Fibroblast of lung (primary cell): ENCODE data around the gene TP73. TPM values are rescaled to one million over a fixed set of nuclear protein-coding genes. Genes with fewer than 3 reads are reported as not detected.

Experiments
- DNase-seq, 2 donors: peaks; one replicate each; pipeline versions ENCODE4 v3.0.0 to v3.0.0-alpha.2; 2010; ENCODE audit warnings: low read depth in 2 of 2
- H2AFZ ChIP-seq: 2 replicates; pipeline ENCODE4 v1.5.1; 2012; ENCODE audit warnings: low read length, control low read depth, inconsistent platforms
- H3K27ac ChIP-seq: 2 replicates; pipeline ENCODE4 v1.5.1; 2011; ENCODE audit warnings: low read length, control low read depth; ENCODE audit not compliant: insufficient read depth
- H3K27me3 ChIP-seq: 2 replicates; pipeline ENCODE4 v1.5.1; 2011; ENCODE audit warnings: mild to moderate bottlenecking, low read length; ENCODE audit not compliant: control insufficient read depth, insufficient read depth
- H3K36me3 ChIP-seq: 2 replicates; pipeline ENCODE4 v1.5.1; 2011; ENCODE audit warnings: low read length; ENCODE audit not compliant: control insufficient read depth, insufficient read depth
- H3K4me1 ChIP-seq: 2 replicates; pipeline ENCODE4 v1.5.1; 2011; ENCODE audit warnings: low read length; ENCODE audit not compliant: control insufficient read depth, insufficient read depth; ENCODE audit errors: extremely low read depth
- H3K4me2 ChIP-seq: 2 replicates; pipeline ENCODE4 v1.5.1; 2011; ENCODE audit warnings: low read length, control low read depth; ENCODE audit not compliant: insufficient read depth; ENCODE audit errors: extremely low read depth
- H3K4me3 ChIP-seq, 4 experiments: fragments of 200-600 bp in 1 of 4; sonication (generic) in 1 of 4; replicated peaks in 1 of 4; 2 replicates each; pipeline ENCODE4 v1.5.1; 2011 to 2016; ENCODE audit warnings: low read length in 4 of 4, low read depth in 3 of 4, mild to moderate bottlenecking in 3 of 4, control low read depth in 2 of 4, inconsistent platforms in 1 of 4, mixed read lengths in 1 of 4; ENCODE audit not compliant: insufficient read depth in 1 of 4; ENCODE audit errors: control extremely low read depth in 1 of 4
- H3K79me2 ChIP-seq: 2 replicates; pipeline ENCODE4 v1.5.1; 2012; ENCODE audit warnings: mild to moderate bottlenecking, low read length, inconsistent platforms; ENCODE audit not compliant: control insufficient read depth, insufficient read depth
- H3K9ac ChIP-seq: 2 replicates; pipeline ENCODE4 v1.5.1; 2011; ENCODE audit warnings: mild to moderate bottlenecking, low read length, control low read depth; ENCODE audit not compliant: insufficient read depth
- H3K9me3 ChIP-seq: 2 replicates; pipeline ENCODE4 v1.5.1; 2012; ENCODE audit warnings: low read depth, low read length; ENCODE audit not compliant: control insufficient read depth, insufficient read depth
- H4K20me1 ChIP-seq: 2 replicates; pipeline ENCODE4 v1.5.1; 2011; ENCODE audit warnings: low read length; ENCODE audit not compliant: control insufficient read depth, insufficient read depth; ENCODE audit errors: extremely low read depth
- CTCF ChIP-seq, 2 donors: IDR thresholded peaks in 1 of 2; conservative IDR thresholded peaks in 1 of 2; 1 replicate in 1 of 2; 2 replicates in 1 of 2; pipeline ENCODE4 v1.5.1; 2011 to 2012; ENCODE audit warnings: low read length in 2 of 2, control low read depth in 1 of 2, inconsistent platforms in 1 of 2, low read depth in 1 of 2, mild to moderate bottlenecking in 1 of 2
- EZH2 ChIP-seq: IDR thresholded peaks from 2 replicates; pipeline ENCODE4 v1.5.1; 2012; ENCODE audit warnings: low read length, control low read depth, mild to moderate bottlenecking; ENCODE audit errors: missing control alignments
- polyA plus RNA-seq, 2 donors: library from polyadenylated mRNA; depleted of rRNA in 1 of 2; stranded (reverse) in 1 of 2; unstranded in 1 of 2; fragments of >200 nt; gene quantifications; 2 replicates each; pipeline ENCODE4 v1.2.1, GENCODE V29; 2011 to 2012; ENCODE audit warnings: missing spikeins in 1 of 2
- total RNA-seq: library from RNA; depleted of rRNA; stranded (reverse); fragments of >200 nt; gene quantifications from 2 replicates; pipeline ENCODE4 v1.2.1, GENCODE V29; 2014

TP73 gene
- total and polyA plus RNA-seq, 2 donors (not counting 1 experiment from before 2014, with no cell fraction given), result not detected

GRCh38 chr1:3679799-3680453, 27.6 kb downstream of the TP73 start:
- Histone ChIP-seq H3K4me3 (no peak overlapping the region), H2AFZ (no peak overlapping the region), H3K27ac (no peak overlapping the region), H3K4me2 (no peak overlapping the region), H4K20me1 (no peaks in the 10 kb centered on the region), H3K9ac (no peak overlapping the region), H3K27me3 (no peaks in the 10 kb centered on the region), H3K36me3 (no peaks in the 10 kb centered on the region), H3K4me1 (no peaks in the 10 kb centered on the region), H3K79me2 (no peaks in the 10 kb centered on the region), H3K9me3 (no peaks in the 10 kb centered on the region)
- DNase-seq, result no peak
- no peak for TF ChIP-seq EZH2
- no peak for TF ChIP-seq CTCF (conservative IDR thresholded peaks at IDR 0.05 in 1 of 2, IDR thresholded peaks at IDR 0.05 in 1 of 2; ENCODE audit: low read depth in 1 of 2, low read length in 2 of 2)

- Histone ChIP-seq H3K4me3 (no peak overlapping the region), H3K4me1 (no peaks in the 10 kb centered on the region), H3K27ac (no peak overlapping the region), H3K27me3 (no peaks in the 10 kb centered on the region), H3K79me2 (no peaks in the 10 kb centered on the region), H3K9ac (no peak overlapping the region), H3K9me3 (no peaks in the 10 kb centered on the region), H4K20me1 (no peaks in the 10 kb centered on the region), H3K4me2 (no peak overlapping the region), H3K36me3 (no peaks in the 10 kb centered on the region), H2AFZ (no peak overlapping the region)
- DNase-seq, result no peak
- no peak for TF ChIP-seq EZH2
Observed at GRCh38 chr1:3680488-3681230, 28.3 kb downstream of the TP73 start.

GRCh38 chr1:3681231-3681897, 29.0 kb downstream of the TP73 start:
- no peak overlapping the region for H3K27ac ChIP-seq
- H2AFZ ChIP-seq, result no peak overlapping the region
- H3K9me3 ChIP-seq, result no peaks in the 10 kb centered on the region
- H3K4me1 ChIP-seq, result no peaks in the 10 kb centered on the region
- H3K9ac ChIP-seq, result no peak overlapping the region
- DNase-seq, result no peak
- no peaks in the 10 kb centered on the region for H3K27me3 ChIP-seq
- no peaks in the 10 kb centered on the region for H4K20me1 ChIP-seq
- H3K79me2 ChIP-seq, result no peaks in the 10 kb centered on the region
- no peak overlapping the region for H3K4me3 ChIP-seq
- H3K4me2 ChIP-seq, result no peak overlapping the region
- H3K36me3 ChIP-seq, result no peaks in the 10 kb centered on the region
- TF ChIP-seq EZH2 (no peak), CTCF (conservative IDR thresholded peaks at IDR 0.05 in 1 of 2, IDR thresholded peaks at IDR 0.05 in 1 of 2; ENCODE audit: low read depth in 1 of 2, low read length in 2 of 2) (no peak)
